HG02870 (cell line): ENCODE results near the gene TENM3.

ENCODE experiments used
- ATAC-seq: cut with Tn5 transposase; IDR thresholded peaks from one replicate; pipeline ENCODE4 v1.9.1; 2021; ENCODE audit warnings: mild to moderate bottlenecking, moderate library complexity; ENCODE audit not compliant: unreplicated experiment

Gene TENM3

DNA sequence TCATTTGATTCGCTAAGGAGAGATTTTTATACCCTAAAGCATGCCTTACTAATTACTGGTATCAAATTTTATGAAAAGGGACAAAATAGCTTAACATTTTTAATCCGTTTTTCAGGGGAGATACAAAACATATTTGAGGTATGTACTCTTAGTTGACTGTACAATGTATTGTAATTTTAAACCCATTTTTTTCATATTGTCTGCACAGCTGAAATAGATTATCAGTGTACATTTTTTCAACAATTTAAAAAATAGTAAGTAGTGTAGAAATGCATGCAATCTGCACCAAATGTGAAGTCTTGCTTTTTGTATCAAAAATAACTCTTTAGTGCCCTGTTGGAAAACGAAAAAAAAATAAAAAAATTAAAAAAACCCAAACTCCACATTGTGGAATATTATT is 82.2 kb downstream of the TENM3 start:
- ATAC-seq = no peak

DNA sequence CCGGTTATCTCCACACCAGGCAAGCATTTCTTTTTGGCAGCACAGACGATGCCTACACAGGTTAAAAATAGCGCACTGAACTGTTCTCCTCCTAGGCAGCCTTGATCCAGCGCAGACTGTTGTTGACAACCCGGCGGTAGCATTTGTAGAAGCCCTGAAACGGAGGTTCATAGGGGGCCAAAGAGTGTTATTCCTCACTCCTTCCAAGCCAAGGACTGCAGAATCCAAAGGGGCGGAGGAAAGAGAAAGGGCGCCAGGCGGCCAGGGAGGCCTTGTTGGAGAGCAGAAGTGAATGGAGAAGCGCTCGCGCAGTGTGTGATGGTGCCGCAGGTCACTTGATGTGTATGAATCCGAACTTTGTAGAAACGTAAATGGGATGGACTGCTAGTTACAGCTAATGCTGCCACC is 82.7 kb downstream of the TENM3 start:
- no peak for ATAC-seq

DNA sequence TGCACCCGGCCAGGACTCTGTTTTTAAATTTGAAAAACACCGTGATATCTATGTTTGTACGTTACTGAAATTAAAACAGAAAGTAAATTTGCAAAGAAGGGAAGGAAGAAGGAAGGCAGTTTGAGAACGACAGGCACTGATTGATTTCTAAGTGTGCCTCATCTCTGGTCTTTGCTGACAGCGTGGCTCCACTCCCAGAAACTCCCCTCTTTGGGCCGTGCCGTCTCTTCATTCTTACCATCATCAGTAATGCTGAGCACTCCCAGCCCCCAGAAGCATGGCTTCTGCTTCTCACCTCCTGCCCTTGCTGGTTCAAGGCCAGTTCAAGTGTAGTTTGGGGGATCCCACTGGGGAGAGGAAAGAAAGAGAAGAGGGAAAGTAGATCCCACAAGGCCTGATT is 85.3 kb downstream of the TENM3 start:
- no peak for ATAC-seq

DNA sequence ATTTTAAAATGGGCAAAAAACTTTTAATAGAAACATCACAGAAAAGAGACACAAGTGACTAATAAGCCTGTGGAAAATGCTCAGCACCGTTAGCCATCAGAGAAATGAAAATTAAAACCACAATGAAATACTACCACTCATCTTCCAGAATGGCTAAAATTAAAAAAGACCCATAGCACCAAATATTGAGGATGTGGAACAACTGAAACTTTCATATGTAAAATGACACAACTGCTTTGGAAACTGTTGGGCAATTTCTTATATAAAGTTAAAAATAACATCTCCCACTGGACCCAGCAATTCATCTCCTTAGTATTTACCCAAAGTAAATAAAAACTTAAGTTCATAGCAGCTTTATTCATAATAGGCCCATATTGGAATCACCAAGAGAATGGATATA is 94.2 kb downstream of the TENM3 start:
- ATAC-seq = no peak

DNA sequence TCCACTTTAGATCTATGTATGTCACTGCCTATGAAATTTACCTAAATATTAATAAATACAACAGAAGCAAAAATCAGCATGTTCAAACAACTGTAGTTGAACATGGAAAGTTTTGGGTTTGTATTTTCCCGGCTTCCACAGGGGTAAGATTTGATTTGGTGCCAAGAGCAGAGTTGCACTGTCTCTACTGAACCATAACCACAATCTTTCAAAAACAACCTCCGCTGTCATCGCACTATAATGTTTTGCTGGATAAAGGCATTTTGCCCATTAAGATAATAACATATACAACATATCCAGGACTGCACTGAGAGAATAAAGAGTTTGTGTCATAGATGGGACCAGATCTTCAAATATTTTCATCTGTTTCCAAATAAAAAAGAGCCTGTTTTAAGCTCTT is 94.9 kb downstream of the TENM3 start:
- no peak for ATAC-seq

DNA sequence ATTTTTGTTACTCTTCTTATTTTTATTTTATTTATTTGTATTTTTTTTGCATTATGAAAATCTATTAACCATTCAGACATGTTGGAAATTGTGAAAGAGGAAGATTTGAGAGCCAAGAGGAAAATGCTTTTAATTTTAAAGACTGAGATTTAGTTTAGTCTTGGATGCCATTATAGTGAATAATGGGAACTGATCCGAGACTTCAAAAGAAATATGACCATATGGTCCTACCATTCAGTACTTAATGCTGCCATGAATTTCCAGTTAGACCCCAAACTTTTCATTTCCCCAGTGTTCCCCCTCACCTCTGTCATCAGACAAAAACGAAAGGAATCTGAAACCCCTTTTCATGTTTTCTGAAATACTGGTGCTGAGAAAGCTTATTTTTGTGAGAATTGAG is 95.5 kb downstream of the TENM3 start:
- no peak for ATAC-seq

DNA sequence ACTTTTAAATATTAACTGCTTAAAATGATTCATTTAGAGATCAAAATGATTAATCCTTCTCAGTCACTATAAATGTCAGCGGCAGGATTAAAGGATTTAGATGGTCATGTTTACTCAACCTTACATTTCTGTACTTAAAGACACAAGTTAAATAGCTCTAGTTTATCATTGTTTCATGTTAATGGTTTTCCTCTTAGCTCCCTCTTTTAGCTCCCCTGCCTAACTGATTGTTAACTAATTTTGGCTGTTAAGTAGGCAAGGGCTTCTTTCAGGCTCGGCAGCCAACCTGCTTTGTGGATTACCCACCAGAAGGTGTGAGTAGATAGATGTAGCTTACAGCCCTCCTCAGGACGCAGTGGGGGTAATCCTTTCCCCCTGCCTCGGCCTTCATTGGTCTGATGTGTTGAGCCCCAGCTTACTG is 96.0 kb downstream of the TENM3 start:
- no peak for ATAC-seq

DNA sequence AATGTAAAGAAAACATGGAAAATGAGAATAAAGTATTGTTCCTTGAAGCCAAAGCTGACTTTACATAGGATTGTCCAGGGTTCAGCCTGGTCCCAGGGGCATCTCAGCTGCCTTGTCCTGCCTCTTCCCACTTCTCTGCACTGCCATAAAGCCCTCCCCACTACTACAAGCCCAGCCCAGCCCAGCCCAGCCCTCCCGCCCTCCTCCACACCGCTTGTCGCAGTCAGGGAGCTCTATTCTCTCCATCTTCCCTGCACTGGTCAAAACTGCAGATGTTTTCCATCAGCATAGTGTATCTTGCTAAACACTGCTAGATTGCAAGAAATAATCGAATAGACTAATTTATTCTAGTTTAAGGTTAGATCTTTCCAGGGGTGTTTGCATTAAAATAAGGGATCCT is 100.3 kb downstream of the TENM3 start:
- ATAC-seq = no peak

DNA sequence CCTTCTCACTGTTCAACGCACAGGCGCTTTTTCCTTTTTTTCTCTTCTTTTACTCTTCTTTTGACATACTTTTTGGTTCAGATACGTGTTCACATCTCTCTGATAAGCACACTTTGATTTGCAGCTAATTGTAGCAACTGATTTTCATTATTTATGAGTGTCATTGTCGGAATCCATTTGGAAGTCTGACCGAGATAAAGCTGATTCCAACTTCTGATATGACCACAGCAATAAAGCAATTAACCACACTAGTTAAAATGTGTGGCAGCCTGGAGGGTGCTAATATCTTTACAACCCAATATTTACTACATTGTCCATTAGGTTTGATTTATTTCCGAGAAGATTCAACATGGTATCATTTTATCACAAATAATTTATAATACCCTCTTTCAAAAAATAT is 101.8 kb downstream of the TENM3 start:
- ATAC-seq = no peak

DNA sequence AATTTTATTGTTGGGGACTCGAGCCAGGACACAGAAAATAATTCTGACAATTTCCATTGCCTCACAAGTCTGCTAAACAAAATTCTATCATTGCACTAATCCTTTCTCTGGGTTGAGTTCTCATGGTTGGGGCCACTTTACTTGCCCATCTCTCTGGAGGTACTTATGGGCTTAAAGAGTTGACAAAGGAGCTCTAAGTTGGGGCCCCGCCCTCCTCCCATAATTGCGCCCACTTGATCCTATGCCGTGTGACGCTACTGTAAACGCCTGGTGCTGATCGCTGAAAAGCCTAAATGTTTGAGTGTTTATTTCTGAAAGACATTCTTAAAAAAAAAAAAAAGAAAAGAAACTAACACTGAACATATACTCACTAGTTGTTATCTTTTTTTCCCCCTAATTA is 103.0 kb downstream of the TENM3 start:
- ATAC-seq = no peak

DNA sequence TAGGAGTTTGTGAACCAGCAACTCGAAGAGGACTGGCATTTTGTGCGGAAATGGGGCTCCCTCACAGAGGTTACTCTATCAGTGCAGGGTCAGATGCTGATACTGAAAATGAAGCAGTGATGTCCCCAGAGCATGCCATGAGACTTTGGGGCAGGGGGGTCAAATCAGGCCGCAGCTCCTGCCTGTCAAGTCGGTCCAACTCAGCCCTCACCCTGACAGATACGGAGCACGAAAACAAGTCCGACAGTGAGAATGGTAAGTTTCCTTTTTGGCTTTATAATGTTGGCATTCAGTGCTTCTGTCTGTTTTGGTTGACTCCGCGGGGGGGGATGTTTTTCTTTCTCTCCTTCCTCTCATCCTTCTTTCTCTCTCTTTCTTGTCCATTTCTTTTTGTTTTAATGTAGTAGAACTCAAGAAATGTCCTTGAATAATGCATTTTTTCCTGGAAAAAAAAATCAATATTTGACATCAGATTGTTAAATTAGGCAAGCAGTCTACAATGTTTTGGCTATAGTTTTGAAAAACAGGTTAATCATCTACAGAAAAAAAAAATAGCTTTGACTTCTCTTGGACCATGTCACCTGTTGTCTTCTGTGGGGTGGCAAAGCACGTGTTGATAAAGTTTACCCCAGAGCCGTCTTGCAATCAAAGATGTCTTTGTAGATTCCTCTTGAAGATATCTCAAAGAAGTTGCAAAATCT is 103.6 kb downstream of the TENM3 start:
- ATAC-seq = no peak

DNA sequence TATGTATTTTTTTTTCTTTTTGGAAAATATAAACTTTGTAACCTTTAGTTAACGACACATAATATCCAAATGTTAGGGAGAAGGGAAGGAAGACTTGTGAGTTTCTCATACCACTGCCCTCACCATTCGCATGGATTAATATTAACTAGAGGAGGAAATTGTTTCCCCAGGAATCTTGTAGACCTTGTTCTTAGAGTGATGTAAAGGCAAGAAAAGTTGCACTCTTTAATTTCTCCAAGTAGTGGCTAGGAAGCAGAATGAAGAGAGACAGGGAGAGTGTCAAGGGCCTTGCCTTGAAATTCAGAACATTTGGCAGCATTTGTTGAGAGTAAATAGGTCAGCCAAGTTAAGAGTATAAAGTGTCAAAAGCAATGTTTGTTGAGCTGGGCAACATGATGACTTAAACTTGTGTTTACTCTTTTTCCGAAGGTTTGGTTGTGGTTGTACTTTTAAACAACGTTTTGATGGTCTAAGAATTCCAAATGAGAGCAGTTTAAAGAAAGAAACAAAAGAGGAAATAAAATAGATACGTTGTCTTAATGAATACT is 105.7 kb downstream of the TENM3 start:
- ATAC-seq = no peak

DNA sequence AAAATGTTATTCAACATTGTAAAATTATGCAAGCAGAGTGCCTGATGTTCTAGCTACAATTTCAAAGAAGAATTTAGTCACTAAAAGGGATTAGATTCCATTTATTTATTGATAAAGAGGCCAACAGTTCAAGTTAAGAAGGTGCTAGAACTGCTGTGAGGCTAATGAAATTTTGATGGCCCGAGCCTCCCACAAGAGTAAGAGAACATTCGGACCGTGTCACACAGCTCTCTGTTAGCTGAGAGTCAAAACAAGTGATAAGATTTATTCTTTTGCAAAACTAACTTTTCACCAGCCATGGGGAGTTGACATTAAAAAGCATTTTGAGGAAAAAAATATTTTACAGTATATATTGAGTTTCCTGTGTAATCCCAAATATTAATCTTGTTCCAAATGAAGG is 106.8 kb downstream of the TENM3 start:
- no peak for ATAC-seq

DNA sequence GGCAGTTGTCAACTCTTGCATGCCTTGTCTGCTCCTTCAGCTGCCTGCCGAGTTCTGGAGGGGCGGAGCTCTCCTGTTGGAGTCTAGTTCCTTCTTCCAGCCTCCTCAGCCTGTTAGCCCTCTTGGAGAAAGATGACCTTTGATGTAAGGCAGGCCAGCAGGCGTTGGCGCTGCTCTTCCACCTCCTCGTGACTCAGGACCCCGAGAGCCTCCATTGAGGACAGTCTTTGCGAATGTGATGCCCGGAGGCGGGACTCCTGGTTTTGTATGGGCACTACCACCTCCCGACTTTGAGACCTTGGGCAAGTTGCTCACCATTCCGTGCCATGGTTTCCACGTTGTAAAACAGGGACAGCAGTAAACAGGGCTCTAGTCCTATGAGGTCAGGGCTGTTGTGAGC is 108.3 kb downstream of the TENM3 start:
- ATAC-seq = no peak

DNA sequence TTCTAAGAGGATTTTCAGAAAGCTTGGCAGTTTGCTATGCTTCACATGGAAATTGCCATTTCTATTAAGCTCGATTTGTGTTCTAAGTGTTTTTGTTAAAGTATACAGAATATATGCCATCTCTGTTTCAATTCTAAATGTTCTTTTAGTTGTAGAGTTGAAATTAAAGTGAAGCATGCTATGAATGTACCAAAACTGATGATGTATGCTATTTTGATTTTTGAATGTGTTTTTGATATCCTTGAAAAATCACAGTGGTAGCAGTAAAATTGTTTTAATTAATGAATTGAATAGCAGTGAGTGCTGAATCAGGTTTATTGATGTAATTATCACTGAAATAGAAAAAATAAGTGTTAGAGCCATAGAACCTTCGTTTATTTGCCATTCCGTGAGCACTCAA is 110.9 kb downstream of the TENM3 start:
- no peak for ATAC-seq

DNA sequence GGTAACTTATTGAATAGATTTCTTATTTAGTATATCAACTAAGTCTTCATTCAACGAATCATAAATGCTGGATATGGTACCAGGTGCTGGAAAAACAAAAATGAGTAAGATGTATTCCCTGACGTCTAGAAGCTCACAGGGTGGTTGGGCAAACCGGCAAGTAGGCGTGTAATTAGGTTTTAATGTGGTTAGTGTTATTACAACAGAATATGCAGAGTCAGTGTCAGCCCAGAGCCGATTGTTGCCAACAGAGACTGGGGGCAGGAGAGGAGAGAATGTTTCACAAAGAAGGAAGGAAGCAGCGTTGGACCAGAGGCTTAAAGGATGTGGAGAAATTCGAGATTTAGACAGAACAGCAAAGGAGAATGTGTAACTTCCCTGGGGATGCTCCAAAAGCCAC is 111.7 kb downstream of the TENM3 start:
- ATAC-seq = no peak

DNA sequence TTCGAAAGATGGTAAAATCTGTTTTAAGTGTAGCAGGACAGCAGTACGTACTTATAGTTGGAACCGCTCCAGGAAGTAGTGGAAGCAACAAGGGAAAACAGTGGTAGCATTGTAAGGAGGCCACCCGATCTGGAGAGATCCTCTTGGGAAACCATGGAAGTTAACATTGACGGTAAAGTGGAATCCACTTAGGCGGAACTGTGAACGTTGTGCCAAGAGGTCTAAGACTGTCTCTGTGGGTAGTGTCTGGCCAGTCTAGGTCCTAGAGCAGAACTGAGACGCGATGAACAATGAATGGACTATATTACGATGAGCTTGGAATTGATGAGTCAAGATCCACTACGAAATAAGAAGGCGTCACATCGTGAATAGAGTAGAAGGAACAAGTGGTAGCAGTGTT is 124.0 kb downstream of the TENM3 start:
- no peak for ATAC-seq

DNA sequence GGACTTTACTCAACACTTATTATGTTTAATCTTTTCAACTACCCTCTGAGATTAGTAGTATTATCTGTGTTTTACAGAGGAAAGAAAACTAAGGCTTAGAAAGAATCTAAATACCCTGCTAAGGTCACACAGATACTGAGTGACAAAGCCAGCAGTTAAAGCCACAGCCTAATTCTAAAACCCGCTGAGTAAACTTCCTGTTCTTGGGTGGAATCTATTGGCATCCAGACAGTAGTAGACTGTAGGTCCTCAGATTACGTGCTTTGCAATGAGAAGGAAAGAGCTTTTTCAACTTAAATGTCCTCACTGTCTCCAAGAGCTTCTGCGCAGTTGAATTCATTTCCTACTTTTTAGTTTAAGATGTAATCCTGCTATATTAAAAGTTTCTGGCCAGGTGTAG is 126.0 kb downstream of the TENM3 start:
- ATAC-seq = no peak

DNA sequence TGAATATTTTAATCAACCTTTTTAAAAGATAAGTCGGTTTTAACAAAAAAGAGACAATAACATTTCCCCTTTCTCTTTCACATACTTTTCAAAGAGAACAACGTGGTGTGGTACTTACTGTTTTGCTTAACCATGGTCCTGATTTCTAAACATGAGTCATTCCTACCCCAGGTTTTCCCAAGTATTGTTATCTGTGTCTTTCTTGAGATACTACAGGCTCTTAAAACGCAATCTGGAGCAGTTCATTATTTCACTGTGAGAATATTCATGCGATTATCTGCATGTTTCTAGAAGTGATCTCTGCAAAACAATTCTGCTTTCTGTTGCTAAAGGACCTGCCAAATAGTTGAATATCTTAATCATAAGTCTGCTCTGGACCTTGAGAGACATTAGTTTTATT is 127.3 kb downstream of the TENM3 start:
- no peak for ATAC-seq

DNA sequence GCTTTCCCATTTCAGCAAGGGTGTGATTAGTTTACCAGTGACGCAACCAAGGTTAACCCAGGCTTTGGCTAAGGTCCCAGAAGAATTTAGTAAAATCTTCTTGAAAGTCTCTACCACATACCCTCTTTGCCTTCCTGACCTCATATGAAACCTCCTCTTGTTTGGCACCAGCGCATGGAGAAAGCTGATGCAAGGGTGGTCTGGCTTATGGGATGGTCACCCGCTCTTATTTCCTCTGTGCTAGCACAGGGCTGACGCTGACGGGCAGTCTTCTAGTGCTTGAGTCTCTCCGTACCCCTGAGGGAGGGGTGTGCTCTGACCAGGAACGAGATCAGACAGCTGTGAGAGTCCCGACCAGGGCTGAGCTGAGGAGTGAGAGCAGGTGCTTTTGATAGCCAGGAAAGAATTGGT is 137.6 kb downstream of the TENM3 start:
- no peak for ATAC-seq

DNA sequence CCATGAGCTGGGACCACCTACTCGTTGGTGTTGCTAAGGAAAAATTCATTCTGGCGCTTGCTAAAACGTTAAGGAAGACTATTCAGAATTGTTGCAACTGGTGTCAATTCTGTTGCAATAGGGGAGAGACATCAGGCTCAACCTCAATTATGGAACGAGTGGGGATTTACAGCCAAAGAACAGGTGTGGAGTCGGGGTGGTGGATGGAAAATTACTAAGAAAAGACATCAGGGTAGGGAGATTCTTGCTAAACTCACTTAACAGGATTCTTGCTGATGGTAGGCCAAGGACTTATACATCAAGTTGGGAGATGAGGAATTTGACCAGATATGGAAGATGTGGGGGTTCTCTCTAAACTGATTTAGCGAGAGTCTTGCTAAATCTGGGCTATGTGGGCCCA is 139.7 kb downstream of the TENM3 start:
- ATAC-seq = no peak

DNA sequence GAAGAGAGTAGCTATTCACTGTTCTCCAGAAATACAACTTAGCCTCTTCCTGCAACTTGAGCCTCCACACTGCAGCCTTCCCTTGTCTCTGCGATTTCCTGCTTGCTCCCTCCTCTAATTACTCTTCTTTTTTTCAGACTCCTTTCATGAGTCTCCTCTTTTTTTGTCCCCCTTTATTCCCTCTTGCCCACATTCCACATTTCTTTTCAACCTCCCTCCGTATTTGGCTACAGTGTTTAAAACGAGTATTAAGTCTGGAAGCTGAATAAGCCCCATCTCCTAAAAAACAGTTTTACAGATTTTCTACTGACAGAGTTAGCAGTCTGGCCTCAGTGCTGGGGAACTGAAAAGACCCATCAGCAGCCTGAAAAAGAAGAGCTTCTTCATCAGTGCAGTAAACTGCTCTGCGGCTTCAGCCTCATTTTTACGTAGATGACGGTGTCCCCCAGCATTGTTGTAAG is 141.5 kb downstream of the TENM3 start:
- no peak for ATAC-seq

DNA sequence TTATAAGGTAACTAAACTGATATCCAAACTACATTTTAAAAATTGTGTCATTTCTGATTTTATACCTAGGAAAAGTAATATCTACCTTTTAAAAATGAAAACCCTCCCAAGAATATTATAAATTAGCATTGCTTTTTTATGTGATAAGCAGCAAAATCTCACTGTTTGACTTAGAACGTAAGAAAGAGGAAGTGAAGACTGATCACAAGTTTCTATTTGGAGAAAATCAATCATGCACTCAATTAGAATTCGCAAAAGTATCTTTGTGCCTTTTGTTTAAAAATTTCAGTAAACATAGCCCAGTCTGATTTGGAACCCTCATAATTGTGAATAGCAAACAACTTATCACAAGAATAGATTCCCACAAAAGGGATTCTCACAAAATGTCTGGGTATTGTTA is 142.7 kb downstream of the TENM3 start:
- ATAC-seq = no peak
